Measurements from ENCODE around the gene ANKMY2.
"Not testable (repeated sequence)": the region's sequence is repeated elsewhere in the genome, so short reads cannot be mapped to it uniquely, and the experiment has no call there.

ANKMY2 gene

DNA sequence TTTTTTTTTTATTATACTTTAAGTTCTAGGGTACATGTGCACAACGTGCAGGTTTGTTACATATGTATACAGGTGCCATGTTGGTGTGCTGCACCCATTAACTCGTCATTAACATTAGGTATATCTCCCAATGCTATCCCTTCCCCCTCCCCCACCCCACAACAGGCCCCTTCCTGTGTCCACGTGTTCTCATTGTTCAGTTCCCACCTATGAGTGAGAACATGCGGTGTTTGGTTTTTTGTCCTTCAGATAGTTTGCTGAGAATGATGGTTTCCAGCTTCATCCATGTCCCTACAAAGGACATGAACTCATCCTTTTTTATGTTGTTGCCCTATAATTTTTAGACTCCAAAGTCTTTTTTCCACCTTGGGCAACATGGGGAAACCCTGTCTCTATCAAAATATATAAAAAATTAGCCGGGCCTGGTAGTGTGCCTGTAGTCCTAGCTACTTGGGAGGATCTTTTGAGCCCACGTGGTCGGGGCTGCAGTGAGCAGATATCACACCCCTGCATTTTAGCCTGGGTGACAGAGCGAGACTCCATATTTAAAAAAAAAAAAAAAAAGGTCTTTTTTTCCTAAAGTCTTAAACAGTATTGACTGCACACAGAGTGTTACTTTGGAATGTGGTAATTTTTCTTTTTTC is 14.4 kb upstream of the ANKMY2 start:
- not testable (repeated sequence) for DNase-seq (ENCODE audit: low read depth)

DNA sequence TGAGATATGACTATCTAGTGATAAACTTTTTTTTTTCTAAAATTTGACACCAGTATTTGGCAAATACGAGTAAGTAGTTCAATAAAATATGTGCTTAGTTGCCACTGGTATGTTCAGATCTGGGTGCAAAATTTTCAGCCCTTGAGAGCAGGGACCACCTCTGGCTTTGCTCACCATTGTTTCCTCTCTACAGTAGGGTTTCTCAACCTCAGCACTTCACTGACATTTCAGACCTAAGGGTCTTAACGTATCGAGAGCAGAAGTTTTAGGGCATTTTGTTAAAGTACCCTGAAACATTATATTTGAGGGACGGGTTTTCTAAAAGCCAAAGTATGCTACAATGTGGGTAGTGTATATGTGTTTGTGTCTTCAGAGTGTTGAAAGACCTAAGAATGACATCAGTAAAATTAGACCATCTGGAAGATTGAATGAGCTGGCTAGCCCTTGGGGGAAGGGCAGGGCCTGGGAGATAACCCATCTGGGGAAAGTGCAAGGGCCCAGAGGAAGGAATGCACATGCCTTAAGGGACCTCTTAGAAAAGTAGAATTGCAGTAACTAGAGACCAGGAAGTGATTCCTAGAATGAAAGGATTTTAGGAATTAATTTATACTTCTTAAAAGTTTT is 12.2 kb upstream of the ANKMY2 start:
- DNase-seq (ENCODE audit: low read depth) = no peak

GRCh38 chr7:16656141-16656540 is 10.6 kb upstream of the ANKMY2 start:
- DNase-seq (ENCODE audit: low read depth) = no peak

DNA sequence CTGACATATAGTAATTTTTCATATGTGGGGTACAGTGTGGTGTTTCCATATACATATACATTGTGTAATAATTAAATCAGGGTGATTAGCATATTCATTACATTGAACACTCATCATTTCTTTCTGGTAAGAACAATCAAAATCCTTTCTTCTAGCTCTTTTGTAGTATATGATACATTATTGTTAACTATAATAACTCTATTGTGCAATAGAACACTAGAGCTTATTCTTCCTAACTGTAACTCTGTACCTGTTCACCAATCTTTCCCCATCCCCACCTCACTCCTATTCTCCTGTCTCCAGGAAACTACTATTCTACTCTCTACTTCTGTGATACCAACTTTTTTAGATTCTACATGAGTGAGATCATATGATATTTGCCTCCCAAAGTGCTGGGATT is 9.8 kb upstream of the ANKMY2 start:
- DNase-seq (ENCODE audit: low read depth) = no peak

- DNase-seq (ENCODE audit: low read depth) = no peak
Measured at GRCh38 chr7:16652888-16653287, 7.3 kb upstream of the ANKMY2 start.

DNA sequence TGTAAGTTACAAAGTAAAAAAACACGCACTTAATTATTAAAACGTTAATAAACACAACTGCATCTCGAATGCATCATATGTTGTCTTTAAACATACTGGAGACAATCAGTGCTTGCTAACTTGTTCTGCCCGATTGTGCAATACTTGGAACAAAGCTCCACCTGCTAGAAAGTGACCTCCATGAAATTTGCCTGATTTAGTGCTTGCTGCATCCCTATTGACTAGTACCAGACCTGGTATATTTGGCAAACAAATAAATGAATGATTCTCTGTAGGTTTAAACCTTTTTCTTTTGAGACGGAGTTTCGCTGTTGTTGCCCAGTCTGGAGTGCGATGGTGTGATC is 6.7 kb upstream of the ANKMY2 start:
- DNase-seq (ENCODE audit: low read depth) = no peak

DNA sequence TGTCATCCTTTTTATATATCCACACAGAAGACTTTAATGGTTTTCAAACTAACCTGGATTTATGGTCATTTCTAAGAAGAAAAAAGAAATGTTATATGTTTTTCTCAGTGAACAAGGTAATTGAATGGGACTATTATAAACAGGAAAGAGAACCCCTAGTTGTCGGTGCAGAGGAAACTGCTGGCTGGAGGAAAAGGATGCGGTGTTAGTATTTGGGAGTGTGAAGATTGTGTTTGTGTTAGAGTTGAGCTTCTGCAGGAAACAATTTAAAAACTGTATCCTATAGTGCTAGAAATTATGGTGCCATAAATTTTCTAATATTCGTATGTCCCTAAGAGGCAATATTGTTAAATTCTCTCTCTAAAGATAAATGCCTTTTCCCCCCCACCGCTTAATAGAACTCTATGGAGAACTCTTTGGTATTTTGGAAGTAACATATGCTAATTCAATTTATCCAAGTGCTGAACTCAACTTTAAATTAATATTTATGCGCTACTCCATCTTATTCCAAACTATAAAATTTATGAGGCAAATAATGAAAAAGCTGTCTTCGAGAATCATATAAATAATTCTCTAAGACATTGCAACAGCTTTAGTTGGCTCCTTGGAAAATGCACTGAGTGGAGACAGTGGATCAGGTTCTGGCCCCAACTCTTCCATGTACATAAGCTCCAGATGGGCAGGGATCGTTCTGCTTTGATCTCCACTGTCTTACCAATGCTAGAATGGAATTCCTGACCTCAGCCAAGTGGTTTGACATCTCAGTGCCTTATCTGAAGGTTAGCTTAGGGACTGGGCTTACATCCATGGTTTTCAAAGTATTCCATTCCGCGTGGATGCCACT is 6.1 kb upstream of the ANKMY2 start:
- no peak for DNase-seq (ENCODE audit: low read depth)

DNA sequence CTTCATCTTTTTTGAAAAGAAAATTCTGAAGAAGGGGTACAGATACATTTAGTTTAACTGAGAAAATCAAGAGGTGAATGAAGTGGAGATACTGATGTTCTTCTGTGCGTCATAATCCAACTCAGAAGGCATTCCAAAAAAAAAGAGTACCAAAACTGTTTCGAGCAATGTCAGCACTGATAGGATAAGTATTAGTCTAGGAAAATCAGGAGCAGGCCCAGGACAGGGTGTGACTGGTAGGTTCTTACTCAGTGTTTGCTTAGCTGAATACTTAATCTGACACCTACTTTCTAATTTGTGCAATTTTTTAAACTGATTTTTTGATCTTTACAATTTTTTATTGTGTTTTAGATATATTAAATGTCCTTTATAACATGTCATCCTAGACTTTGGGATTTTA is 4.7 kb upstream of the ANKMY2 start:
- no peak for DNase-seq (ENCODE audit: low read depth)

DNA sequence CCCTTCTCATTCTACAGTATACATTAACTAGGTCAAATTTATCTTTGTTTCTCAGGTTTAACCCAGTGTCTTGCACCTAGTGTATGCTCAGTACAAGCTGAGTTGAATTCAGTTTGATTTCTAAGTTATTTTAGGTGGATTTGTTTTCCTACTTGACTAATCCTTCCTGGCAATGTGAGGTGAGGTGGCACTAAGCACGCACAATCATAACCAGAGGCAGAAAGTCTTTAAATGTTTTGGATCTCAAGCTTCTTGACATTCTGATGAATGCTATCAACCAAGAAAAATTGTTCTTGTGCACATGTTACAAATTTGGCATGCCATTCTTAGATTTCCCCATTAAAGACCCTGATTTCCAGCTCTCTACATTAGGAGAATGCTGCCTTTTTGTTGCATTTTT is 3.6 kb upstream of the ANKMY2 start:
- no peak for DNase-seq (ENCODE audit: low read depth)

DNA sequence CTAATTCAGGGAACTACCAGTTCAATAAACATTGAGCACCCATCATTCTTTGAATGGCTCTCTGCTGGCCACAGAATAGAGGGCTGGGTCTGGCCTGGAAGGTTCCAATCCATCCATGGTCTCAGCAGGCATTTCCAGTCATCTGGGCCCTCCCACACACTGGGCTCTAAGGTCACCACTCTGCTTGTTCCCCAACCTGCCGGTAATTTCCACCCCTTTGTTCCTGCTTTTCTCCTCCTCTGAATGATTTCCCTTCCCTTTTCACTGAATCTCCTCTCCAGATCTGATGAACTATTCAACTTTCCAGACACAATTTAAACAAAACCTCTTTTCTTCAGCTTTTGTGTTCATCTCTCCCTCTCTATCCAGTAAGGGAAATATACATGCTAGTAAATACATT is 3.0 kb upstream of the ANKMY2 start:
- no peak for DNase-seq (ENCODE audit: low read depth)

DNA sequence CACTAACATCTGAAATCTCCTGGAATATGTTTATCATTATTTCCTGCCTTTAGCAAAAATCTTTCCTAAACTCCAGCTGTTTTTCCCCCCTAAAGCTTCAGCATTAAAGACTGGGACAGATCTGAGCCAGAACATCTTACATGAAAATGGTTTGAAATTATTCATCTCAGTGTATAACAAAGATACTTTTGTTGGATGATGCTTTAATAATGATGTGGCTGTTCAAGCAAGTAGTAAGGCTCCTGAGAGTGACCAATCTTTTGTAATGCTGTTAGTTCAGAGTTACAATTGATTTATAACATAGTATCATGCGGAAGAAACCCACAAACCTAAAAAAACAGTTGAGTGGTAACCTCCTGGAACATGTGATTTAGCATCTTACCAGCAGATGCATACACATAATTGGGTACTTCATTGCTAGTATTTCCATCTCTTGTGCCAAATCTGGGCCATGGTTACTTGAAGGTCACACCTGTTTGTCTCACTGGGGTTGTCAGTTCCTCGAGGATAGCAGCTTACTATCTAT is 1.9 kb upstream of the ANKMY2 start:
- no peak for DNase-seq (ENCODE audit: low read depth)

GRCh38 chr7:16646472-16647072 is 1.0 kb upstream of the ANKMY2 start:
- no peak for DNase-seq (ENCODE audit: low read depth)

DNA sequence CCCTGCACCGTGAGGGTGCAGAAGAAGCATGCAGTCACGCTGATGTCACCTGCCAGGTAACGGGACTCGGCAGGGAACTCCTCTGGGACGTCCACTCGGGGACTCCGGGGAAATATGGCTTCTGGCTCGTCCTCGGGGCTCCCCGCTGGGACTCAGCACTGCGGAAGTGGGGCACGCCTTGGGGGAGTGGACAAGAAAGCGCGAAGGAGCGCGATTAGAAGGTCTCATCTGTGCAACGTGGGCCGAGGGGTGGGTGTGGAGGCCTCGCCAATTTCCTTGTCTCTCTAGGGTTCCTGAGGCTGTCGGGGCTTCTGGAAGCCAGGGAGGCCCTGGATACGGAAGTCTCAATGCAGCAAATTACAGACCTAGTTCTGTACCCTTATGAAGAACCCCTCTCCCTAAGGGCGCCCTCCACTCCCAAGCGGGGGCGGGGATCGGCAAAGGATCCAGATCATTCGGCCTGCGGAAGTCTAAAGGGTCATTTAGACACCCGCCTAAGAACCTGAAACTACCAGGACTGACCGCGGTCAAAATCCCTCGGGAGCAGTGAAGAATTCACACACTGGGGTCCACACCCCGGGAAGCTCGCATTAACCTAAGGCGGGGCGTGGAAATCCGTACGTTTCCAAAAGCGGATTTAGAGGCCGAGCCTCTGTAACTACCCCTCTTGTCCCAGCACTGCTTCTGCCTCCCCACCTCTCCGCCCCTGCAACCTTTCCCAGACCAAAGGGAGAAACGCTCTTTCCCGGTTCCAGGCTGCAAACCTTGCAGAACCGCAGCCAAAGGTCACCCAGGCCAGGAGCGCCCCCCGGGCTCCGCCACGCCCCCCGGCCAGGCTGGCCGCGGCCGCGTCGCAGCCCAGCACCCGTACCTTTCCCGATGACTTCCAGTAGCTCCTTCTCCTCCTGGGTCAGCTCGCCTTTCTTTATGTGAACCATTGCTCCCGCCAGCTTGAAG is 640 bp downstream of the ANKMY2 start:
- DNase-seq (ENCODE audit: low read depth) = peak; percentile 39

DNA sequence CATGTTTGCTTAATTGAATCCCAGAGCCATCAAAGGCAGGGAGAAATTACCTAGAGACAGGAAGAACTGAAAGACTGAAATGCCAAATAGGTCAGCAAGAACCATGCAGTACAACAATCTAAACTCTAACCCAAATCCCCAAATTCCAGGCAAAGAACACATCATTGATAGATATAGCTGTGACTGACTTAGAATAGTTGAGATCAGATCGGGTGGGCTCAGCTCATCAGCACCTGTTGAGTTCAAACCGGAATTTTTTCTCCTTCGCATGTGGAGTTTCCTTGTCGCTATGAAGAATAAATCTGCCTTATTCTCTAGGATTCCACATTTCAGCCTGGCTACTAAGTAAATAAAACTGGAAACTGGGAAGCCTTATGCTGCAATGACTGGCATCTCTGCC is 1.4 kb downstream of the ANKMY2 start:
- DNase-seq (ENCODE audit: low read depth) = no peak

DNA sequence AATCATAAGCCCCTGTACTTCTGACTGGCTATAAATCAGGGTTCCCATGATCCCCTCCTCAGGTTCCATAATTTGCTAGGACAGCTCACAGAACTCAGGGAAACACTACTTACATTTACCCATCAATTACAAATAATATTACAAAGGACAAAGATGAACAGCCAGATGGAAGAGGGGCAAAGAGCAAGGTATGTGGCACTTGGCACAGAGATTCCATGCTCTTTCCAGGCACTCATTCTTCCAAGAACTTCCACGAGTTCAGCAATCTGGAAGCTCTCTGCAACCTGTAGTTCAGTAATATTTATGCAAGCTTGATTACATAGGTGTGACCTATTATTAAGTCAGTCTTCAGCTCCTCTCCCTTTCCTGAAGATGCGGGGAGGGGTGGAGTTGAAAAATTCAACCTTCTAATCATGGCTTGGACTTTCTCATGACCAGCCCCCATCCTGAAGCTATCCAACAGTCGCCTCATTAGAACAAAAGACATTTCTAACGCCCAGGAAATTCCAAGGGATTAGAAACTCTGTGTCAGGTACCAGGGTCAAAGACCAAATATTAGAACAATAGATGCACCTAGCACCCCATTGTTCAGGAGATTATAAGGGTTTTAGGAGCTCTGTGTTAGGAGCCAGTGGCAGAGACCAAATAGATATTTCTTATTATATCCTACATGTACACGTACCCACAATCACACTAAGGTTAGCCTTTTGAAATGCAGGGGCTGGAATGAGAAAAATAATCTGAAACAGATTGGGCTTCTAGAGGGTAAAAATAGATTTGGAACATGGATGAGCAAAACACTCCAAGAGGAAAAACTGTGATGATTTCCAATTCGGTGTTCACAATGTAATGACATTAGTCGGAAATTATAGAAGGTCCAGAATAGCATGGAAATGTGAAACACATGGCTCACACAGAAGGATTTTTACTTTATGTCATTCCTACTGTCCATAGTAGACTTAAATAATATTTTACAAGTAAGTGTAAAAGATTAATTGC is 7.0 kb downstream of the ANKMY2 start:
- no peak for DNase-seq (ENCODE audit: low read depth)

- no peak for DNase-seq (ENCODE audit: low read depth)
Measured at GRCh38 chr7:16637379-16637778, 8.2 kb downstream of the ANKMY2 start.

- DNase-seq (ENCODE audit: low read depth) = no peak
Measured at GRCh38 chr7:16636555-16637101, 8.9 kb downstream of the ANKMY2 start.

GRCh38 chr7:16634271-16634738 is 11.2 kb downstream of the ANKMY2 start:
- no peak for DNase-seq (ENCODE audit: low read depth)

GRCh38 chr7:16630654-16631053 is 14.9 kb downstream of the ANKMY2 start:
- DNase-seq (ENCODE audit: low read depth) = no peak

DNA sequence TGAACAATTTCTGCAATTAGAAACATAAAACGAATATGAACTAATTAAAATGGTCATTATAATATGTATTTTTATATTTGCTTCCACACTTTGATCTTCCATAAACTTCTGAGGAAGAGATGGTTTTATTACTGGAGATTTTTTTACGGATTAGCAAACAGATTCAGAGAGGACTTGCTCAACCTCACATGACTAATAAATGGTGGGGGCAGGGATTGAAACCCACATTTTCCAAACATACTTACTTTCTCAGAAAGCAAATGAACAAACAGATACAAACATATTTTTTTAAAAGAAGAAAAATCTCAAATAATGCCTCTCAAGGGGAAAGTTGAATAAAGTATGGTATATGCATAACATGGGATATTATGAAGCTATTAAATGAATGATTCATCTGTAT is 18.3 kb downstream of the ANKMY2 start:
- no peak for DNase-seq (ENCODE audit: low read depth)
